SK-N-MC (cell line): ENCODE measurements around the gene C1orf50.

Experiments
- EZH2 ChIP-seq: fragments of 200-600 bp; sonication (generic); IDR thresholded peaks from one replicate; pipeline ENCODE4 v1.6.1; 2017; ENCODE audit warnings: antibody characterized with exemption
- FOXP2 ChIP-seq: optimal IDR thresholded peaks from 2 replicates; pipeline ENCODE3; 2011; ENCODE audit warnings: mild to moderate bottlenecking, moderate library complexity; ENCODE audit not compliant: insufficient read depth; ENCODE audit errors: extremely low read length, control extremely low read depth

- TF ChIP-seq EZH2: no peak
- TF ChIP-seq FOXP2: no peak
These were observed 6.4 kb downstream of the C1orf50 start for GRCh38 chr1:42773420-42773819.
